ENCODE data around the gene ZCWPW1. TPM values are rescaled to one million over a fixed set of nuclear protein-coding genes. Genes with fewer than 3 reads are reported as not detected.

ZCWPW1 gene
- total and polyA plus RNA-seq, 2 of the 8 experiments (the other 6 are each of a cell fraction or from before 2014, with no cell fraction given) = 0.51 to 1.4 TPM

DNA sequence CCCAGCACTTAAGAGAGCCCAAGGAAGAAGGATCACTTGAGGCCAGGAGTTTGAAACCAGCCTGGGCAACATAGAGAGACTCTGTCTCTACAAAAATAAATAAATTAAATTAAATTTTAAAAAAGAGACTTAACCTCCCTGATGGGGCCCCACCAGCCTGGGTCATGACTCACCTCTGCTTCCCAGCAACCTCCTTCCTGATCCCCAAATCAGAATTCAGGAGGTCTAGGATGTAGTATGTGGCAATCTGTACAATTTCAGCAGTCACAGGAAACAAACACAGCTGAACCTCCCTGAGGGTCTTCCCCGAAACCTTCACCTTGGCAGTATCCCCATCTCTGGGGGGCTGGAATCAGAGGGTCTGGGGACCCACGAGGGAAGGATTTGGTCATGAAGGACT is 17.5 kb upstream of the ZCWPW1 start (continued):
- TF ChIP-seq CHD7 (IDR thresholded peaks at IDR 0.05; ENCODE audit: insufficient replicate concordance, low read length) = no peak
- TF ChIP-seq TAF7 (optimal IDR thresholded peaks at IDR 0.05; ENCODE audit: borderline replicate concordance, low read depth, low read length) = no peak
- TF ChIP-seq MAX (IDR thresholded peaks at IDR 0.05) = no peak
